IPS-11a (cell line): Measurements from ENCODE around the gene LRRC8C.
"Not testable (repeated sequence)": the region's sequence is repeated elsewhere in the genome, so short reads cannot be mapped to it uniquely, and the experiment has no call there.

Experiments used
- H3K4me3 ChIP-seq: one replicate; pipeline ENCODE4 v1.5.1; 2013; ENCODE audit warnings: low read depth, low read length, control low read depth

LRRC8C gene

GRCh38 chr1:89701746-89702241 is 68.9 kb downstream of the LRRC8C start:
- no peak overlapping the region for H3K4me3 ChIP-seq

GRCh38 chr1:89702520-89703045 is 69.7 kb downstream of the LRRC8C start:
- H3K4me3 ChIP-seq: no peak overlapping the region

- no peak overlapping the region for H3K4me3 ChIP-seq
Observed at GRCh38 chr1:89703469-89703868, 70.5 kb downstream of the LRRC8C start.

- no peak overlapping the region for H3K4me3 ChIP-seq
Observed at GRCh38 chr1:89704014-89704413, 71.1 kb downstream of the LRRC8C start.

GRCh38 chr1:89704885-89705284 is 72.0 kb downstream of the LRRC8C start:
- not testable (repeated sequence) for H3K4me3 ChIP-seq

GRCh38 chr1:89705901-89706699 is 73.2 kb downstream of the LRRC8C start:
- no peak overlapping the region for H3K4me3 ChIP-seq

- H3K4me3 ChIP-seq: no peak overlapping the region
Observed at GRCh38 chr1:89706700-89707012, 73.7 kb downstream of the LRRC8C start.

- no peak overlapping the region for H3K4me3 ChIP-seq
Observed at GRCh38 chr1:89708751-89709375, 75.9 kb downstream of the LRRC8C start.

GRCh38 chr1:89710498-89711139 is 77.7 kb downstream of the LRRC8C start:
- H3K4me3 ChIP-seq: no peak overlapping the region

- no peak overlapping the region for H3K4me3 ChIP-seq
Observed at GRCh38 chr1:89711140-89711778, 78.3 kb downstream of the LRRC8C start.

GRCh38 chr1:89712420-89712819 is 79.5 kb downstream of the LRRC8C start:
- no peak overlapping the region for H3K4me3 ChIP-seq

- no peak overlapping the region for H3K4me3 ChIP-seq
Observed at GRCh38 chr1:89715677-89716076, 82.8 kb downstream of the LRRC8C start.

- no peak overlapping the region for H3K4me3 ChIP-seq
Observed at GRCh38 chr1:89719502-89720306, 86.8 kb downstream of the LRRC8C start.

- no peak overlapping the region for H3K4me3 ChIP-seq
Observed at GRCh38 chr1:89720839-89721238, 87.9 kb downstream of the LRRC8C start.

GRCh38 chr1:89721351-89721750 is 88.4 kb downstream of the LRRC8C start:
- no peak overlapping the region for H3K4me3 ChIP-seq

GRCh38 chr1:89723144-89723543 is 90.2 kb downstream of the LRRC8C start:
- no peak overlapping the region for H3K4me3 ChIP-seq

GRCh38 chr1:89723863-89724262 is 90.9 kb downstream of the LRRC8C start:
- H3K4me3 ChIP-seq: no peak overlapping the region

GRCh38 chr1:89724369-89725010 is 91.6 kb downstream of the LRRC8C start:
- no peak overlapping the region for H3K4me3 ChIP-seq

GRCh38 chr1:89725011-89725370 is 92.1 kb downstream of the LRRC8C start:
- H3K4me3 ChIP-seq: no peak overlapping the region

GRCh38 chr1:89725631-89726030 is 92.7 kb downstream of the LRRC8C start:
- H3K4me3 ChIP-seq: no peak overlapping the region
